ENCODE data around the gene ZNF337.
"Not testable (repeated sequence)": the region's sequence is repeated elsewhere in the genome, so short reads cannot be mapped to it uniquely, and the experiment has no call there.

Gene ZNF337

DNA sequence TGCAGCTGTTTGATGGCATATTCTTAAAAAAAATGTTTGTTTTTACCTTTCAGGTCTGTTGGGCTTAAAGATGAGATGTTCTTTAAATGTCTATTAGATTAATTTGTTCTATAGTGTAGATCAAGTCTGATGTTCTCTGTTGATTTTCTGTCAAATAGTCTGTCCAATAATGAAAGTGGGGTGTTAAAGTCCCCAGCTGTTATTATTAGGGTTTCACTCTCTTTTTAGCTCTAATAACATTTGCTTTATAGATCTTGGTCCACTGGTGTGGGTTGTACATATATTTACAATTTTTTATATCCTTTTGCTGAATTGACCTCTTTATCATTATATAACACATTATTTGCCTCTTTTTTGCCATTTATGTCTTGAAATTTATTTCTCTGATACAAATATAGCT is 11.0 kb upstream of the ZNF337 start:
- DNase-seq (ENCODE audit: low read depth in 2 of 2) = no peak
- TF ChIP-seq, protein P1, sequence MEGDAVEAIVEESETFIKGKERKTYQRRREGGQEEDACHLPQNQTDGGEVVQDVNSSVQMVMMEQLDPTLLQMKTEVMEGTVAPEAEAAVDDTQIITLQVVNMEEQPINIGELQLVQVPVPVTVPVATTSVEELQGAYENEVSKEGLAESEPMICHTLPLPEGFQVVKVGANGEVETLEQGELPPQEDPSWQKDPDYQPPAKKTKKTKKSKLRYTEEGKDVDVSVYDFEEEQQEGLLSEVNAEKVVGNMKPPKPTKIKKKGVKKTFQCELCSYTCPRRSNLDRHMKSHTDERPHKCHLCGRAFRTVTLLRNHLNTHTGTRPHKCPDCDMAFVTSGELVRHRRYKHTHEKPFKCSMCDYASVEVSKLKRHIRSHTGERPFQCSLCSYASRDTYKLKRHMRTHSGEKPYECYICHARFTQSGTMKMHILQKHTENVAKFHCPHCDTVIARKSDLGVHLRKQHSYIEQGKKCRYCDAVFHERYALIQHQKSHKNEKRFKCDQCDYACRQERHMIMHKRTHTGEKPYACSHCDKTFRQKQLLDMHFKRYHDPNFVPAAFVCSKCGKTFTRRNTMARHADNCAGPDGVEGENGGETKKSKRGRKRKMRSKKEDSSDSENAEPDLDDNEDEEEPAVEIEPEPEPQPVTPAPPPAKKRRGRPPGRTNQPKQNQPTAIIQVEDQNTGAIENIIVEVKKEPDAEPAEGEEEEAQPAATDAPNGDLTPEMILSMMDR (IDR thresholded peaks at IDR 0.05; ENCODE audit: low read depth, low read length) = no peak
- no peak overlapping the region for H3K4me3 ChIP-seq (replicated peaks in 1 of 2; ENCODE audit: low read depth in 2 of 2, low read length in 2 of 2)

DNA sequence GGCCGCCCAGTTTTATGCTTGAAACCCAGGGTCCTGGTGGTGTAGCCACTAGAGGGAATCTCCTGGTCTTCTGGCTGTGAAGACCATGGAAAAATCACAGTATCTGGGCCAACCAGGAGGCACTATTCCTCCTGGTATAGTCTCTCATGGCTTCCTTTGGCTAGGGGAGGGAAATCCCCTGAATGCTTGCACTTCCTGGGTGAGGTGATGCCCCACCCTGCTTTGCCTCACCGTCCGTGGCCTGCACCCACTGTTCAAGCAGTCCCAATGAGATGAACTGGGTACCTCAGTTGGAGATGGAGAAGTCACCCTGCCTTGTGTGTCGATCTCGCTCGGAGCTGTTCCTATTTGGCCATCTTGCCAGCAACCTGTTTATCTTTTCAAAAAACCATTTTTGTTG is 10.1 kb upstream of the ZNF337 start:
- TF ChIP-seq, protein P1 (IDR thresholded peaks at IDR 0.05; ENCODE audit: low read depth, low read length) = no peak
- DNase-seq (ENCODE audit: low read depth in 2 of 2) = no peak
- no peak overlapping the region for H3K4me3 ChIP-seq (replicated peaks in 1 of 2; ENCODE audit: low read depth in 2 of 2, low read length in 2 of 2)

DNA sequence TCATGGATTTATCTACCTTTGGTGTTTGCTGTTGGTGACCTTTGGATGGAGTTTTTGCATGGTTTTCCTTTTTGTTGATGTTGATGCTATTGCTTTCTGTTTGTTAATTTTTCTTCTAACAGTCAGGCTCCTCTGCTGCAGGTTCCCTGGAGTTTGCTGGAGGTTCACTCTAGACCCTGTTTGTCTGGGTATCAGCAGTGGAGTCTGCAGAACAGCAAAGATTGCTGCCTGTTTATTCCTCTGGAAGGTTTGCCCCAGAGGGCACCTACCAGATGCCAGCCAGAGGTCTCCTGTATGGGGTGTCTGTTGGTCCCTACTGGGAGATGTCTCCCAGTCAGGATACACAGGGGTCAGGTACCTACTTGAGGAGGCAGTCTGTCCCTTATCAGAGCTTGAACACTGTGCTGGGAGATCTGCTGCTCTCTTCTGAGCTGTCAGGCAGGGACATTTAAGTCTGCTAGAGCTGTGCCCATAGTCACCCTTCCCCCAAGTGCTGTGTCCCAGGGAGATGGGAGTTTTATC is 9.2 kb upstream of the ZNF337 start:
- no peak for DNase-seq (ENCODE audit: low read depth in 2 of 2)
- no peak overlapping the region for H3K4me3 ChIP-seq (replicated peaks in 1 of 2; ENCODE audit: low read depth in 2 of 2, low read length in 2 of 2)
- TF ChIP-seq, protein P1 (IDR thresholded peaks at IDR 0.05; ENCODE audit: low read depth, low read length) = no peak

DNA sequence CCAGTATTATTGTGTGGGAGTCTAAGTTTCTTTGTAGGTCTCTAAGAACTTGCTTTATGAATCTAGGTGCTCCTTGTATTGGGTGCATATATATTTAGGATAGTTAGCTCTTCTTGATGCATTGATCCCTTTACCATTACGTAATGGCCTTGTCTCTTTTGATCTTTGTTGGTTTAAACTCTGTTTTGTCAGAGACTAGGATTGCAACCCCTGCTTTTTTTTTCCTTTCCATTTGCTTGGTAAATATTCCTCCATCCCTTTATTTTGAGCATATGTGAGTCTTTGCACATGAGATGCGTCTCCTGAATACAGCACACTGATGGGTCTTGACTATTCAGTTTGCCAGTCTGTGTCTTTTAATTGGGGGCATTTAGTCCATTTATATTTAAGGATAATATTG is 7.7 kb upstream of the ZNF337 start:
- not testable (repeated sequence) for H3K4me3 ChIP-seq (replicated peaks in 1 of 2; ENCODE audit: low read depth in 2 of 2, low read length in 2 of 2); DNase-seq (ENCODE audit: low read depth in 2 of 2)

DNA sequence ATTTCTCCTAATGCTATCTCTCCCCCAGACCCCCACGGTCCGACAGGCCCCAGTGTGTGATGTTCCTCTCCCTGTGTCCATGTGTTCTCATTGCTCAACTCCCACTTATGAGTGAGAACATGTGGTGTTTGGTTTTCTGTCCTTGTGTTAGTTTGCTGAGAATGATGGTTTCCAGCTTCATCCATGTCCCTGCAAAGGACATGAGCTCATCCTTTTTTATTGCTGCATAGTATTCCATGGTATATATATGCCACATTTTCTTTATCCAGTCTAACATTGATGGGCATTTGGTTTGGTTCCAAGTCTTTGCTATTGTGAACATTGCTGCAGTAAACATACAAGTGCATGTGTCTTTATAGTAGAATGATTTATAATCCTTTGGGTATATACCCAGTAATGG is 4.2 kb upstream of the ZNF337 start:
- DNase-seq (ENCODE audit: low read depth in 2 of 2); H3K4me3 ChIP-seq (replicated peaks in 1 of 2; ENCODE audit: low read depth in 2 of 2, low read length in 2 of 2): not testable (repeated sequence)

DNA sequence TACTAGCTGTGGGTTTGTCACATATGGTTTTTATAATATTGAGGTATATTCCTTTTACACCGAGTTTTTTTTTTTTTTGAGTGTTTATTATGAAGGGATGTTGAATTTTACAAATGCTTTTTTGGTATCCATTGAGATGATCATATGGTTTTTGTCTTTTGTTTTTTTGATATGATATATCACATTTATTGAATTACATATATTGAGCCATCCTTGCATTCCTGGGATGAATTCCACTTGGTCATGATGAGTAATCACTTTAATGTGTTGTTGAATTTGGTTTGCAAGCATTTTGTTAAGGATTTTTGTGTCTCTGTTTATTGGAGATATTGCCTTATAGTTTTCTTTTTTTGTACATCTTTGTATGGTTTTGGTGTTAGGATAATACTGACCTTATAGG is 3.3 kb upstream of the ZNF337 start:
- peak in 1 of 2 donors; percentile 46 for DNase-seq (ENCODE audit: low read depth in 2 of 2)
- H3K4me3 ChIP-seq (replicated peaks in 1 of 2; ENCODE audit: low read depth in 2 of 2, low read length in 2 of 2) = no peak overlapping the region
- TF ChIP-seq, protein P1 (IDR thresholded peaks at IDR 0.05; ENCODE audit: low read depth, low read length) = no peak

DNA sequence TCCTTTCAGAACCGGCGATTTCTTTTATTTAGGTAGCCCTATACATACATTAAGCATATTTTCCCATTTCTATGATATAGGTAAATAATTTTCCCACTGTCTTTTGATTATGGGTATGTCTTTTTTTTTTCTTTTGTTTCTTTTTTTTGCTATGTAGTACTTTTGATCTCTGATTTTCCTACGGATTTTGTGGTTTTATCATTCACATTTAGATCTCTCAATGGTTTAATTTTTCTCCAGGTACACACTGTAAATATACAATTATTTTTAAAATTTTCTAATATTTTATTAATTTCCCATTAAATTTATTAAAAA is 436 bp upstream of the ZNF337 start:
- peak overlapping the region; percentile 96 for H3K4me3 ChIP-seq (replicated peaks in 1 of 2; ENCODE audit: low read depth in 2 of 2, low read length in 2 of 2)
- TF ChIP-seq, protein P1 (IDR thresholded peaks at IDR 0.05; ENCODE audit: low read depth, low read length) = no peak
- DNase-seq (ENCODE audit: low read depth in 2 of 2) = no peak

DNA sequence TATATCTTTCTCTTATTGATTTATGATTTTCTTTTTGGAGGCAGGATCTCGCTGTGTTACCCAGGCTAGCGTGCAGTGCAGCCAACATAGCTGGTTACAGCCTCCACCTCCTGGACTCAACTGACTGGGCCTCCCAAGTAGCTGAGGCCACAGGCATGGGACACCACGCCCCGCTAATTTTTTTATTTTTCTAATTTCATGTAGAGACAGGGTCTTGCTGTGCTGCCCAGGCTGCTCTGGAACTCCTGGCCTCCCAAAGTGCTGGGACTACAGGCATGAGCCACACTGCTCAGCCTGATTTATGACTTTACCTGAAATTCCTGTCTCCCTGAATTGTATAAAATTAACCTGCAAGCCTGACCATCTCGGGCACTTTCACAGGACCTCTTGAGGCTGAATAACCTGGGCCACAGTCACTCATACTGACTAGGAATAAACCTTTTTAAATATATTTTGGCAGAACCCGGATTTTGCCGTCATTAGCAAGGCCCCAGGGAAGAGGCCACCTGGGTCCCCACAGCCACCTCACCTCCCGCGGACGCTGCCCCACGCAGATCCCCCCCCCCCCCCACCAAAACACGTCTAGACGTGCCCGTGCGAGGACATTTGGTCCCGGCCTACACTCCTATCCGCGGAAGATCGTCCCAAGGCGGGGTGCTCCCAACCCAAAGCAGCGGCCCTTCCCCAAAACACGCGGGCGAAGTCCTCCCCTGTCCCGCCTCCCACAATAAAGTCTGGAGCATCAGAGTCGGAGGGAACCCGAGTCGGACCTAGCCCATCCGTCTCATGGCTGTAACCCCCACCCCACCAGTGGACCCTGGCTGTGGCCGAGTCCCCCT is 902 bp downstream of the ZNF337 start:
- peak overlapping the region; percentile 96 for H3K4me3 ChIP-seq (replicated peaks in 1 of 2; ENCODE audit: low read depth in 2 of 2, low read length in 2 of 2)
- peak; percentile 20 to 21 for DNase-seq (ENCODE audit: low read depth in 2 of 2)
- TF ChIP-seq, protein P1 (IDR thresholded peaks at IDR 0.05; ENCODE audit: low read depth, low read length) = no peak
